Upper lobe of right lung (tissue), 1 donor: ENCODE results near the gene RELL1. TPM values are rescaled to one million over a fixed set of nuclear protein-coding genes. Genes with fewer than 3 reads are reported as not detected.
A peak's percentile ranks its signal among the peaks of the same experiment; 100 is the strongest.

Experiments used
- ATAC-seq: fragments of 200-7000 bp; cut with Tn5 transposase; one replicate; pipeline ENCODE4 v1.9.1; 2020; ENCODE audit warnings: mild to moderate bottlenecking, moderate library complexity
- DNase-seq: peaks from one replicate; pipeline ENCODE4 v3.0.0-alpha.2; 2020
- H3K27ac ChIP-seq: fragments of 200-600 bp; one replicate; pipeline ENCODE4 v1.8.0; 2022
- H3K27me3 ChIP-seq: fragments of 200-600 bp; one replicate; pipeline ENCODE4 v1.8.0; 2022; ENCODE audit warnings: mild to moderate bottlenecking
- H3K36me3 ChIP-seq: fragments of 200-600 bp; one replicate; pipeline ENCODE4 v1.8.0; 2022
- H3K4me1 ChIP-seq: fragments of 200-600 bp; one replicate; pipeline ENCODE4 v1.8.0; 2022
- H3K4me3 ChIP-seq: fragments of 200-600 bp; one replicate; pipeline ENCODE4 v1.8.0; 2022; ENCODE audit warnings: mild to moderate bottlenecking
- H3K9me3 ChIP-seq: fragments of 200-600 bp; one replicate; pipeline ENCODE4 v1.8.0; 2022
- CTCF ChIP-seq: fragments of 200-600 bp; IDR thresholded peaks from one replicate; pipeline ENCODE4 v1.8.0; 2022; ENCODE audit warnings: antibody characterized with exemption
- intact Hi-C: fragments of 100-400 bp; cut with DNase I; formaldehyde crosslinking; loops from one replicate; pipeline ENCODE4 v1.11.0; 2022
- total RNA-seq: library from RNA; stranded (reverse); fragmentation: NEBNext Ultra II Directional; extraction: Animal tissue kit (Norgen Biotek cat#: 25700); gene quantifications from one replicate; pipeline ENCODE4 v1.2.1, GENCODE V29; 2021
- donor health status: DM: no; HTN: yes; CAD: no; lungs with severe emphysema.

The RELL1 gene
- total RNA-seq, 1 donor from 2014 or later, result 49.1 TPM

DNA sequence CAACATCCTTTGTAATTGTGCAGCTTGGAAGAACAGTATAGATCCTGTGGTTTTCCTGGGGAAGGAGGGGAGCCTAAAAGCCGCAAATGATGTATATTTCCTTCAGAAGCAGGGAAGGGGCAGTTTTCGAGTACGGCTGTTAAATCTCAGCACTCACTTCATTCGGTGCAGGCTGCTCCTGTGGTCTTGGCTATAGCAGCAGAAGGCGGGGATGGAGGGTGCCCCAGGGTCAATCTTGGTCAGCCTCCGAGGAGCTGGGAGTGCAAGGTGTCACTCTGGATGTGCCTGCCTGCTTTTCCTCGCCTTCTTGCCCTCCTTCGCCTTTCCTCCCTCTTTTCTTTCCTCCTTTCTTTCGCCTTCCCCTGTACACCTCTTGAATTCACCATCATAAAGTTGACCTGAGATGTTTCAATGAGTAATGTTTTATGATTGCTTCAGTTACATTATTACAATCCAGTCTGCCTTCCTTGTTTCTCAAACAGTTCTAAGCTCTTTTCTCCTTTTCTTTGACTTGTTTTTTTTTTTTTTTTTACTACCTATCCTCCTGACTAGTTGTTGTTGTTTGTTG, 101.6 kb downstream of the RELL1 start:
- H3K9me3 ChIP-seq, result no peaks in the 10 kb centered on the region
- no peak for DNase-seq
- no peak overlapping the region for H3K27ac ChIP-seq
- H3K36me3 ChIP-seq, result no peaks in the 10 kb centered on the region
- no peak for TF ChIP-seq CTCF
- H3K4me3 ChIP-seq, result no peak overlapping the region
- no peaks in the 10 kb centered on the region for H3K4me1 ChIP-seq
- intact Hi-C loops, result no loop called here
- no peaks in the 10 kb centered on the region for H3K27me3 ChIP-seq
- ATAC-seq, result no peak

GRCh38 chr4:37584071-37584470, 102.1 kb downstream of the RELL1 start:
- Histone ChIP-seq H3K27me3 (no peaks in the 10 kb centered on the region), H3K36me3 (no peaks in the 10 kb centered on the region), H3K27ac (no peak overlapping the region), H3K9me3 (no peaks in the 10 kb centered on the region), H3K4me1 (no peaks in the 10 kb centered on the region), H3K4me3 (no peak overlapping the region)
- no peak for TF ChIP-seq CTCF
- intact Hi-C loops, result no loop called here
- ATAC-seq (no peak), DNase-seq (no peak)

- intact Hi-C loops, result no loop called here
- no peaks in the 10 kb centered on the region for H3K27me3 ChIP-seq
- H3K9me3 ChIP-seq, result no peaks in the 10 kb centered on the region
- H3K4me1 ChIP-seq, result no peaks in the 10 kb centered on the region
- no peak overlapping the region for H3K4me3 ChIP-seq
- TF ChIP-seq CTCF, result no peak
- H3K27ac ChIP-seq, result no peak overlapping the region
- DNase-seq, result no peak
- no peak for ATAC-seq
- no peaks in the 10 kb centered on the region for H3K36me3 ChIP-seq
Measured at GRCh38 chr4:37573566-37573965, 112.6 kb downstream of the RELL1 start.

DNA sequence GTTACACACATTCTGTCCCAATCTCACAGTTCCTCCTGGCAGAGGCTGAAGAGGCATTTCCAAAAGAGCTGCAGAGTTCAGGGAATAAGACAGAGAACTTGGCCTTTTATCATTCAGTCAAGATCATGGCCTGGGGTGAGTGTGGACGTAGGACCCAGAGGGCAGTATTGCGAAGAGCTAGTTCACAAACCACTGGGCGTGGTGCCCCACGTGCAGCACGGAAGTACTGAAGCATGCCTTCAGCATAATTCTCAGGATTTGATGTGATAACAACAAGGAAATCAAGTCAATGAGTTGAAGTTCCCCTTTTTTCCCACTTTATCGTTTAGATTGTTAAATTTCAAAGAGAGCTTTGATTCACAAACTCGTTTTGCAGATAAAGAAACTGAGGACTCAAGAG, 117.7 kb downstream of the RELL1 start:
- Histone ChIP-seq H3K27ac (no peak overlapping the region), H3K4me1 (no peaks in the 10 kb centered on the region), H3K27me3 (no peaks in the 10 kb centered on the region), H3K36me3 (no peaks in the 10 kb centered on the region), H3K9me3 (no peaks in the 10 kb centered on the region), H3K4me3 (no peak overlapping the region)
- peak; percentile 30 for ATAC-seq
- TF ChIP-seq CTCF, result no peak
- intact Hi-C loops, result no loop called here
- DNase-seq, result no peak

GRCh38 chr4:37567836-37568235, 118.3 kb downstream of the RELL1 start:
- Histone ChIP-seq H3K36me3 (no peaks in the 10 kb centered on the region), H3K9me3 (no peaks in the 10 kb centered on the region), H3K27ac (no peak overlapping the region), H3K27me3 (no peaks in the 10 kb centered on the region), H3K4me3 (no peak overlapping the region), H3K4me1 (no peaks in the 10 kb centered on the region)
- DNase-seq (no peak), ATAC-seq (no peak)
- intact Hi-C loops, result no loop called here
- no peak for TF ChIP-seq CTCF

DNA sequence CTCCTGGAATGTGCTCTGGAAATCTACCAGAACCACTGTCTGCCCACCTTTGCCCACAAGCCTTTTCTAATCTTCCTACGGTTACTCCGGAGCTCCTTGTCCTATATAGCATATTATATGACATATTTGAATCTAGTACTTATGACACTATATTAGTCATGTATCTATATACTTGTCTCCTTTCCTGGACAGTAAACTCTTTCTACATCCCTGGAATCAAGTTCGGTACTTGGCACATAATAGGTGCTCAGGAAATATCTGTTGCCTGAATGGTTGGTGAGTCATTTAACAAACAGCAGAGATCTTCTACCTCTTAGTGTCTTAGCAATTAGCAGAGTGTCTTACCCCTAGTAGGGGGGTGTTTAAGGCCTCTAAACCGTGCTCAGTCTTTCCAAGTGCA, 123.6 kb downstream of the RELL1 start:
- no peak for ATAC-seq
- Histone ChIP-seq H3K27ac (no peak overlapping the region), H3K4me3 (no peak overlapping the region), H3K27me3 (no peaks in the 10 kb centered on the region), H3K9me3 (no peaks in the 10 kb centered on the region), H3K36me3 (no peaks in the 10 kb centered on the region), H3K4me1 (no peaks in the 10 kb centered on the region)
- intact Hi-C loops, result no loop called here
- DNase-seq, result no peak
- TF ChIP-seq CTCF, result no peak
